ENCODE measurements around the gene TRPM3.

Gene TRPM3

GRCh38 chr9:70553707-70554673 lies 567.4 kb downstream of the TRPM3 start:
- no peak overlapping the region for H3K4me3 ChIP-seq (replicated peaks; ENCODE audit: low read depth, low read length)
- DNase-seq (ENCODE audit: low read depth): peak; percentile 63
- no peak for TF ChIP-seq CTCF (IDR thresholded peaks at IDR 0.05; ENCODE audit: low read length, missing control alignments)

- TF ChIP-seq CTCF (IDR thresholded peaks at IDR 0.05; ENCODE audit: low read length, missing control alignments): no peak
- no peak overlapping the region for H3K4me3 ChIP-seq (replicated peaks; ENCODE audit: low read depth, low read length)
- no peak for DNase-seq (ENCODE audit: low read depth)
Measured at GRCh38 chr9:70552561-70552960, 568.9 kb downstream of the TRPM3 start.

- no peak for TF ChIP-seq CTCF (IDR thresholded peaks at IDR 0.05; ENCODE audit: low read length, missing control alignments)
- H3K4me3 ChIP-seq (replicated peaks; ENCODE audit: low read depth, low read length): no peak overlapping the region
Measured at GRCh38 chr9:70551801-70552200, 569.6 kb downstream of the TRPM3 start.

GRCh38 chr9:70551396-70551795 lies 570.0 kb downstream of the TRPM3 start:
- no peak for TF ChIP-seq CTCF (IDR thresholded peaks at IDR 0.05; ENCODE audit: low read length, missing control alignments)
- H3K4me3 ChIP-seq (replicated peaks; ENCODE audit: low read depth, low read length): no peak overlapping the region
- DNase-seq (ENCODE audit: low read depth): no peak

More at GRCh38 chr9:70551801-70552200, 569.6 kb downstream of the TRPM3 start:
- DNase-seq (ENCODE audit: low read depth): no peak

- no peak for TF ChIP-seq CTCF (IDR thresholded peaks at IDR 0.05; ENCODE audit: low read length, missing control alignments)
- no peak overlapping the region for H3K4me3 ChIP-seq (replicated peaks; ENCODE audit: low read depth, low read length)
- DNase-seq (ENCODE audit: low read depth): no peak
Measured at GRCh38 chr9:70549926-70550325, 571.5 kb downstream of the TRPM3 start.

GRCh38 chr9:70542311-70542931 lies 579.0 kb downstream of the TRPM3 start:
- H3K4me3 ChIP-seq (replicated peaks; ENCODE audit: low read depth, low read length): no peak overlapping the region
- no peak for TF ChIP-seq CTCF (IDR thresholded peaks at IDR 0.05; ENCODE audit: low read length, missing control alignments)
- no peak for DNase-seq (ENCODE audit: low read depth)
